ENCODE data around the gene KRT6A. TPM values are rescaled to one million over a fixed set of nuclear protein-coding genes. Genes with fewer than 3 reads are reported as not detected.

The KRT6A gene
- total and polyA plus RNA-seq, 10 of the 15 experiments (the other 5 are each of a cell fraction or from before 2014, with no cell fraction given): 0.96 TPM; not detected in 9

- TF ChIP-seq LARP7 (IDR thresholded peaks at IDR 0.05): no peak
Measured at GRCh38 chr12:52469853-52470252, 23.2 kb downstream of the KRT6A start (continued).

GRCh38 chr12:52464897-52465296 lies 28.2 kb downstream of the KRT6A start:
- Histone ChIP-seq H3K4me3 (no peak overlapping the region), H3K9ac (ENCODE audit: control insufficient read depth, insufficient read depth, low read length) (no peak overlapping the region), H3K9me3 (replicated peaks; ENCODE audit: control insufficient read depth, insufficient read depth, low read length) (no peaks in the 10 kb centered on the region), H2AFZ (ENCODE audit: control insufficient read depth, low read depth, low read length) (no peak overlapping the region), H3K4me1 (ENCODE audit: control insufficient read depth, insufficient read depth, low read length) (no peaks in the 10 kb centered on the region), H3K27me3 (replicated peaks in 1 of 2; ENCODE audit: control insufficient read depth in 2 of 2, insufficient read depth in 2 of 2, low read length in 1 of 2) (no peaks in the 10 kb centered on the region), H4K20me1 (ENCODE audit: control insufficient read depth, insufficient read depth) (no peaks in the 10 kb centered on the region), H3K79me2 (ENCODE audit: control insufficient read depth, insufficient read depth, low read length) (no peaks in the 10 kb centered on the region), H3K4me2 (ENCODE audit: control insufficient read depth, insufficient read depth) (no peak overlapping the region), H3K36me3 (ENCODE audit: control insufficient read depth in 2 of 2, insufficient read depth in 2 of 2, low read length in 1 of 2) (no peaks in the 10 kb centered on the region), H3K27ac (ENCODE audit: control insufficient read depth, insufficient read depth) (no peak overlapping the region)
- FAIRE-seq (no peak), ATAC-seq (no peak), DNase-seq (ENCODE audit: low read depth, low spot score) (no peak)
- BruUV-seq (replicated peaks): no TSS peak
- in situ Hi-C loops (cut with MboI): no loop called here
- RAD21 ChIA-PET (ENCODE audit: unreplicated experiment): interaction anchor here (0.6 kb wide), 1 partner anchor 498 kb away, joined by 4 read pairs; no protein-coding TSS in a partner anchor
- SMC1A ChIA-PET (ENCODE audit: uncharacterized antibody, unreplicated experiment): no interaction called here
- intact Hi-C loops (cut with micrococcal nuclease; ENCODE audit: unreplicated experiment): no loop called here
- CTCF ChIA-PET: no interaction called here
- POLR2A ChIA-PET: no interaction called here
- WGBS (ENCODE audit: insufficient coverage, insufficient replicate concordance, low lambda C conversion rate, missing lambda C conversion rate): 39% methylated on average over 2 of the region's 2 CpGs
- TF ChIP-seq E2F8 (IDR thresholded peaks at IDR 0.05; ENCODE audit: low read depth, partially characterized antibody) (no peak), ZSCAN29 (IDR thresholded peaks at IDR 0.05) (no peak), NFXL1 (IDR thresholded peaks at IDR 0.05; ENCODE audit: borderline replicate concordance) (no peak), SUPT20H (IDR thresholded peaks at IDR 0.05; ENCODE audit: borderline replicate concordance, control insufficient read depth, low read depth, low read length) (no peak), CEBPZ (IDR thresholded peaks at IDR 0.05; ENCODE audit: low read depth, low read length) (no peak), NR2F1 (conservative IDR thresholded peaks at IDR 0.05) (no peak), NR2C1 (IDR thresholded peaks at IDR 0.05) (no peak), SRF (IDR thresholded peaks at IDR 0.05; ENCODE audit: low read depth in 2 of 2, low read length in 2 of 2) (no peak), ZNF217 (IDR thresholded peaks at IDR 0.05) (no peak), ZNF207 (IDR thresholded peaks at IDR 0.05; ENCODE audit: borderline replicate concordance) (no peak), TCF12 (IDR thresholded peaks at IDR 0.05; ENCODE audit: low read depth, low read length) (no peak), NFYB (IDR thresholded peaks at IDR 0.05; ENCODE audit: insufficient read depth, low read depth, low read length) (no peak), MLLT1 (IDR thresholded peaks at IDR 0.05) (no peak), BCL3 (IDR thresholded peaks at IDR 0.05; ENCODE audit: borderline replicate concordance, insufficient read depth, low read depth, low read length, poor library complexity, severe bottlenecking) (no peak)

Data from GM12878 (cell line).